K562 (cell line): ENCODE measurements around the gene RNF138. TPM values are rescaled to one million over a fixed set of nuclear protein-coding genes. Genes with fewer than 3 reads are reported as not detected.

ENCODE experiments used
- ATAC-seq: fragments of 200-7000 bp; cut with Tn5 transposase; 3 replicates; pipeline ENCODE4 v1.9.1; 2020; ENCODE audit warnings: moderate library complexity
- BruUV-seq: library from RNA; stranded (reverse); fragments of 400-500 nt; replicated peaks from 2 replicates; lab custom pipeline; 2021; lab: Mats Ljungman, UMichigan
- CTCF ChIA-PET: fragments of 300-600 bp; formaldehyde crosslinking; extraction: SDS; loops from one replicate; lab custom pipeline; 2021; ENCODE audit warnings: low intra/inter-chr PET ratio; lab: Yijun Ruan, JAX
- POLR2A ChIA-PET: fragments of 300-600, 350-650 bp; sonication (Branson Sonifier 250); formaldehyde crosslinking; extraction: SDS; loops from one replicate; lab custom pipeline; 2021; ENCODE audit warnings: antibody characterized with exemption, inconsistent platforms; lab: Yijun Ruan, JAX
- DNase-seq, 4 experiments: peaks; one replicate each; pipeline versions ENCODE4 v3.0.0 to v3.0.0-alpha.2; 2011 to 2018; ENCODE audit warnings: low spot score in 3 of 4, mixed read lengths in 3 of 4; ENCODE audit errors: extremely low read depth in 1 of 4
- FAIRE-seq: peaks from 2 replicates; lab custom pipeline; 2011; peaks lifted over from hg19 to GRCh38; lab: Jason Lieb, UNC
- H2AFZ ChIP-seq: 2 replicates; pipeline ENCODE4 v1.6.0; 2011; ENCODE audit warnings: low read depth, low read length, control low read depth, inconsistent platforms
- H3K27ac ChIP-seq: fragments of 200-600 bp; 3 replicates; pipeline ENCODE4 v1.8.0; 2011; ENCODE audit warnings: low read depth, mild to moderate bottlenecking, control low read depth, inconsistent platforms, low read length, moderate library complexity, mixed read lengths; ENCODE audit errors: extremely low read depth
- H3K27me3 ChIP-seq, 2 experiments: fragments of 300-600 bp in 1 of 2; 2 replicates in 1 of 2; 3 replicates in 1 of 2; pipeline versions ENCODE4 v1.6.0 to v1.8.0; 2011; ENCODE audit warnings: inconsistent platforms in 2 of 2, low read length in 2 of 2, mild to moderate bottlenecking in 1 of 2, mixed read lengths in 1 of 2, moderate library complexity in 1 of 2; ENCODE audit not compliant: control insufficient read depth in 2 of 2, insufficient read depth in 2 of 2
- H3K36me3 ChIP-seq: fragments of 300-600 bp; 3 replicates; pipeline ENCODE4 v1.8.0; 2011; ENCODE audit warnings: mild to moderate bottlenecking, low read length, inconsistent platforms; ENCODE audit not compliant: control insufficient read depth, insufficient read depth
- H3K4me1 ChIP-seq, 2 experiments: fragments of 200-600 bp in 1 of 2; replicated peaks in 1 of 2; 2 replicates in 1 of 2; 3 replicates in 1 of 2; pipeline versions ENCODE4 v1.5.1 to v1.8.0; 2011; ENCODE audit warnings: inconsistent platforms in 2 of 2, low read length in 2 of 2, mild to moderate bottlenecking in 1 of 2, mixed read lengths in 1 of 2, moderate library complexity in 1 of 2; ENCODE audit not compliant: control insufficient read depth in 2 of 2, insufficient read depth in 2 of 2
- H3K4me2 ChIP-seq: 2 replicates; pipeline ENCODE4 v1.6.1; 2011; ENCODE audit warnings: low read length, control low read depth, inconsistent platforms, mixed read lengths; ENCODE audit not compliant: insufficient read depth
- H3K4me3 ChIP-seq: fragments of 200-600 bp; sonication (generic), shearing (Covaris generic); 2 replicates; pipeline ENCODE4 v1.5.1; 2016; ENCODE audit warnings: control low read depth, inconsistent platforms
- H3K79me2 ChIP-seq: fragments of 200-600 bp; 3 replicates; pipeline ENCODE4 v1.8.0; 2011; ENCODE audit warnings: low read length, inconsistent platforms; ENCODE audit not compliant: control insufficient read depth, insufficient read depth
- H3K9ac ChIP-seq, 2 experiments: 2 replicates each; pipeline versions ENCODE4 v1.6.0 to v1.6.1; 2011; ENCODE audit warnings: low read depth in 2 of 2, low read length in 2 of 2, control low read depth in 1 of 2, inconsistent platforms in 1 of 2, mild to moderate bottlenecking in 1 of 2, mixed read lengths in 1 of 2; ENCODE audit not compliant: insufficient read depth in 1 of 2
- H3K9me1 ChIP-seq: one replicate; pipeline ENCODE4 v1.6.0; 2011; ENCODE audit warnings: inconsistent platforms, mild to moderate bottlenecking, low read length, moderate library complexity; ENCODE audit not compliant: control insufficient read depth, insufficient read depth
- H3K9me3 ChIP-seq: replicated peaks from 2 replicates; pipeline ENCODE4 v1.5.1; 2011; ENCODE audit warnings: low read depth, low read length, inconsistent platforms; ENCODE audit not compliant: control insufficient read depth, insufficient read depth
- H4K20me1 ChIP-seq: replicated peaks from 2 replicates; pipeline ENCODE4 v1.6.1; 2011; ENCODE audit warnings: low read length, inconsistent platforms, mixed read lengths; ENCODE audit not compliant: control insufficient read depth, insufficient read depth
- C11orf30 ChIP-seq: fragments of 450-650 bp; IDR thresholded peaks from 2 replicates; pipeline ENCODE4 v1.6.1; 2016; ENCODE audit warnings: low read depth, mild to moderate bottlenecking
- CEBPB ChIP-seq: fragments of 450-650 bp; IDR thresholded peaks from 2 replicates; pipeline ENCODE4 v1.6.1; 2016; ENCODE audit warnings: missing genetic modification characterization, missing compliant biosample characterization
- GABPB1 ChIP-seq: sonication (generic); formaldehyde crosslinking; IDR thresholded peaks from 2 replicates; pipeline ENCODE4 v1.8.0; 2022; ENCODE audit warnings: mild to moderate bottlenecking, missing genetic modification reagents
- MAFF ChIP-seq: IDR thresholded peaks from 2 replicates; pipeline ENCODE4 v1.6.1; 2012; ENCODE audit warnings: low read length, improper control_type of control experiment
- MAFG ChIP-seq: fragments of 450-650 bp; conservative IDR thresholded peaks from 2 replicates; pipeline ENCODE4 v1.6.1; 2016; ENCODE audit warnings: missing genetic modification characterization, missing compliant biosample characterization
- NRF1 ChIP-seq, 2 experiments: fragments of 450-650 bp; IDR thresholded peaks in 1 of 2; conservative IDR thresholded peaks in 1 of 2; 2 replicates each; pipeline ENCODE4 v1.6.1; 2014; ENCODE audit warnings: mild to moderate bottlenecking in 2 of 2
- SMARCE1 ChIP-seq: fragments of 450-650 bp; IDR thresholded peaks from 2 replicates; pipeline ENCODE4 v1.7.1; 2016; ENCODE audit warnings: mild to moderate bottlenecking
- SMC3 ChIP-seq: conservative IDR thresholded peaks from 2 replicates; pipeline ENCODE4 v1.6.1; 2011; ENCODE audit warnings: low read depth, low read length, improper control_type of control experiment; ENCODE audit not compliant: insufficient read depth
- STAT5A ChIP-seq: IDR thresholded peaks from 2 replicates; pipeline ENCODE4 v1.6.1; 2012; ENCODE audit warnings: low read length, inconsistent platforms, borderline replicate concordance
- ZMIZ1 ChIP-seq, 2 experiments: fragments of 150-350 bp in 1 of 2; IDR thresholded peaks; 2 replicates each; pipeline ENCODE4 v1.6.1; 2012 to 2016; ENCODE audit warnings: low read depth in 2 of 2, low read length in 2 of 2, mild to moderate bottlenecking in 1 of 2, moderate library complexity in 1 of 2
- ZNF316 ChIP-seq: fragments of 450-650 bp; IDR thresholded peaks from 2 replicates; pipeline ENCODE4 v1.6.1; 2016
- WGBS: fragments of 100-300 bp; shearing (Covaris generic); methylation state at CpG from one replicate; pipeline ENCODE4 v1.1.6; 2016; ENCODE audit warnings: low coverage, mixed read lengths; ENCODE audit not compliant: insufficient coverage; ENCODE audit errors: missing lambda C conversion rate; 5-methylcytosine and 5-hydroxymethylcytosine counted together
- in situ Hi-C: fragments of 300-500 bp; cut with MboI; formaldehyde crosslinking; loops from 4 replicates; pipeline ENCODE4 v1.15.0; 2018; ENCODE audit warnings: inconsistent platforms, mixed read lengths
- intact Hi-C: fragments of 100-400 bp; cut with micrococcal nuclease; formaldehyde crosslinking; loops from 2 replicates; pipeline ENCODE4 v1.14.2; 2022
- polyA plus RNA-seq, 8 experiments: library from polyadenylated mRNA; depleted of rRNA in 4 of 8; stranded (reverse) in 5 of 8; unstranded in 3 of 8; fragments of >200 nt; fragmentation: Nextera tagmentation in 2 of 8; fragmentation: Illumina TruSeq in 1 of 8; extraction: Ambion mirVana in 2 of 8; extraction: Trizol in 1 of 8; gene quantifications; 2 replicates each; pipeline versions ENCODE4 v1.2.1 to v1.2.3, GENCODE V29; 2011 to 2014; ENCODE audit warnings: inconsistent platforms in 1 of 8, missing spikeins in 1 of 8
- total RNA-seq, 7 experiments: library from RNA; depleted of rRNA in 6 of 7; stranded (reverse); fragments of >200 nt in 6 of 7; fragmentation: Illumina TruSeq in 2 of 7; extraction: Trizol in 2 of 7; gene quantifications; 2 replicates each; pipeline versions ENCODE4 v1.2.1 to v1.2.3, GENCODE V29; 2011 to 2021; ENCODE audit warnings: low replicate concordance in 1 of 7
- TF ChIP-seq, protein P1 (sequence below): fragments of 250-450 bp; sonication (Bioruptor Pico); IDR thresholded peaks from 2 replicates; pipeline ENCODE4 v1.5.1; 2021; ENCODE audit warnings: mild to moderate bottlenecking

Gene RNF138
- total and polyA plus RNA-seq, 9 of the 15 experiments (the other 6 are each of a cell fraction or from before 2014, with no cell fraction given): 47.6 to 100 (median 62.5) TPM

DNA sequence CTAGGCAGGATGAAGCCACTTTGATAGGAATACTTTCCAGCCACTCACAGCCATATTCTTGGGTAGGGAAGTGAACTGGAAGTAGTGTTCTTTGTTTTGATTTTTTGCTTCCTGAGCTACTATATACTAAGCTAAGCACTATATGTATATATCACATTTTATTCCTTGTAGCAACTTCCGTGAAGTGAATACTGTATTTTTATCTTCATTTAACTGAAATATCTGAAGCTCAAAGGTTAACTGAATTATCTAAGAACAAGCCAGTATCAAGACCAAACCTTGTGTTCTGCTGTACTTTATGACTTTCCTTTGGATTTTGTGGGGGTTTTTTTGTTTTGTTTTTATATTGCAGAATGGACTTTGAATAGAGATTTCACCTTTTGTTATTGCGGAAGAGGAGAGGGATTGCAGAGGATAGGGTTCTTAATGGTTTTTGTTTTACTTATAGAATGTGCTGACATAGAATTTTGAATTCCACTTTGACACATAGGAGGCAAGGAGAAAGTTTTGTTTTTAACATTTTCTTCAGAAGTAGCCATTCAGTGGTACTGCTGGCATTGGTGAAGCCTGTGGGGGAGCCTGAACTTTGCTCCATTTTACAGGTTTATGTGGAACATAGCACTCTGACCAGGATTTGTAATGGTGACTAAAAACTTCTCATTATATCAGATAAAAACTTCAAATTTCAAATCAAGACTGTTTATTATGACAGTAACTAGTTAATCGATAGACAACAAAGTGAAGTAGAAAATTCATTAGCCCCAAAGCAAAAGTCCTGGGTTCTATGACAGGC is 24.1 kb upstream of the RNF138 start:
- CTCF ChIA-PET: no interaction called here
- intact Hi-C loops: no loop called here

More for the DNA sequence above, 24.1 kb upstream of the RNF138 start:
- Histone ChIP-seq H4K20me1 (no peaks in the 10 kb centered on the region), H3K4me1 (no peaks in the 10 kb centered on the region), H2AFZ (no peak overlapping the region; the same call in 1 of the 2 replicates), H3K9me1 (no peaks in the 10 kb centered on the region), H3K4me3 (no peak overlapping the region), H3K9ac (no peak overlapping the region), H3K9me3 (no peaks in the 10 kb centered on the region), H3K4me2 (no peak overlapping the region), H3K27me3 (peaks cover 5 to 18% of the 10 kb centered on the region in 2 experiments; a peak in 4 of 5 replicates), H3K36me3 (no peaks in the 10 kb centered on the region), H3K27ac (no peak overlapping the region), H3K79me2 (no peaks in the 10 kb centered on the region)
- 41% methylated on average over 3 of the region's 3 CpGs for WGBS
- DNase-seq (no peak), ATAC-seq (no peak), FAIRE-seq (no peak)
- peak; percentile 50; the same call in 1 of the 2 replicates for TF ChIP-seq MAFF
- TF ChIP-seq GABPB1: no peak
- no peak for TF ChIP-seq STAT5A
- TF ChIP-seq SMARCE1: no peak
- TF ChIP-seq C11orf30: peak; percentile 43; the same call in 1 of the 2 replicates
- no peak for TF ChIP-seq ZMIZ1 (IDR thresholded peaks at IDR 0.05; ENCODE audit: low read depth in 2 of 2, low read length in 2 of 2)
- no peak for TF ChIP-seq SMC3
- TF ChIP-seq CEBPB: no peak
- TF ChIP-seq MAFG: 0 out of 2 replicates have a peak, but pooled peaks have one; percentile 19
- TF ChIP-seq, protein P1, sequence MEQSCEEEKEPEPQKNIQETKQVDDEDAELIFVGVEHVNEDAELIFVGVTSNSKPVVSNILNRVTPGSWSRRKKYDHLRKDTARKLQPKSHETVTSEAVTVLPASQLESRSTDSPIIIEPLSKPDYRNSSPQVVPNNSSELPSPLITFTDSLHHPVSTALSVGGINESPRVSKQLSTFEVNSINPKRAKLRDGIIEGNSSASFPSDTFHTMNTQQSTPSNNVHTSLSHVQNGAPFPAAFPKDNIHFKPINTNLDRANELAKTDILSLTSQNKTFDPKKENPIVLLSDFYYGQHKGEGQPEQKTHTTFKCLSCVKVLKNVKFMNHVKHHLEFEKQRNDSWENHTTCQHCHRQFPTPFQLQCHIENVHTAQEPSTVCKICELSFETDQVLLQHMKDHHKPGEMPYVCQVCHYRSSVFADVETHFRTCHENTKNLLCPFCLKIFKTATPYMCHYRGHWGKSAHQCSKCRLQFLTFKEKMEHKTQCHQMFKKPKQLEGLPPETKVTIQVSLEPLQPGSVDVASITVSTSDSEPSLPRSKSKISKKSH: no peak
- no peak for TF ChIP-seq NRF1 (conservative IDR thresholded peaks at IDR 0.05 in 1 of 2, IDR thresholded peaks at IDR 0.05 in 1 of 2)
- TF ChIP-seq ZNF316: peak; percentile 79
- in situ Hi-C loops: no loop called here
- POLR2A ChIA-PET: interaction anchor here (2.2 kb wide), 1 partner anchor 10 kb away, joined by 7 read pairs; no protein-coding TSS in a partner anchor
- no TSS peak for BruUV-seq
